GM12873 (cell line): ENCODE results near the gene RPS6KL1.

ENCODE experiments used
- CTCF ChIP-seq: IDR thresholded peaks from 2 replicates; pipeline ENCODE4 v1.5.1; 2012; ENCODE audit warnings: low read depth, mild to moderate bottlenecking, moderate library complexity, low read length, control low read depth; ENCODE audit not compliant: insufficient read depth; ENCODE audit errors: missing control alignments

Gene RPS6KL1

GRCh38 chr14:74909501-74909900, 13.6 kb downstream of the RPS6KL1 start:
- no peak for TF ChIP-seq CTCF

GRCh38 chr14:74908861-74909341, 14.2 kb downstream of the RPS6KL1 start:
- no peak for TF ChIP-seq CTCF

- no peak for TF ChIP-seq CTCF
These were observed 15.3 kb downstream of the RPS6KL1 start for GRCh38 chr14:74907744-74908143.

GRCh38 chr14:74906925-74907521, 16.0 kb downstream of the RPS6KL1 start:
- TF ChIP-seq CTCF, result peak; percentile 58

- TF ChIP-seq CTCF, result peak; percentile 96
These were observed 17.4 kb downstream of the RPS6KL1 start for GRCh38 chr14:74905595-74906142.

GRCh38 chr14:74904635-74905503, 18.2 kb downstream of the RPS6KL1 start:
- no peak for TF ChIP-seq CTCF

GRCh38 chr14:74902941-74903705, 19.9 kb downstream of the RPS6KL1 start:
- TF ChIP-seq CTCF, result no peak
